ENCODE data around the gene MSRB3.

DNA sequence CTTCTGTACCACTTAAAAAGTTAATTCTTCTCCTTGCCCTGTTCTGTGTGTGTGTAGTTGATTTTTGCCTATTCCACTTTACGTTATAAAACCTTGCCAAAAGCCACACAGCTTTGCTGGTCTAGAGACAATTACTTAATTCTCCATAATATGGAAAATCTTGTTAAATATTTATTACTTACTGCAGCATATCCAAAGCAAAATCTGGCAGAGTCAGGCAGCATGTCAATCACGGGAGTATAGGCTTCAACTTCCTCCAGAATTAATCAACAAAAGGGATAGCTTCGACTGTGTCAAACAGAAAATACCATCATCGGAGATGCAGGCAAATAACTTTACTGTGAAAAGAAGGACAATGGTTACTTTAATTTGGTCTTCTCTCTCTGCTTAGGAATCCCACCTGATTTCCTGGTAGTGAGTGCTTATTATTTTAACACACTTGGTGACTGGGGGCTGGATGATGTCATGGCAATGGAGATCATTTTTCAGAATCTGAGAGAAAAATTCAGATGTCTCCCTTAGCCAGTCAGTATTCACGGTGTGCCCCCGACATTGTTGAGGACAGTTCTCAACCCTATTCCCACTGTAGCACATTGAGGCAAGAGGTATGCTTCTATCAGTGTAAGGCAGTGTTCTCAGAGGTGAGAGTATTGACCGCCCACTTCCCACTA is 3.7 kb upstream of the MSRB3 start:
- TF ChIP-seq CTCF (IDR thresholded peaks at IDR 0.05) (no peak), EZH2 (IDR thresholded peaks at IDR 0.05; ENCODE audit: borderline replicate concordance, insufficient read depth, low read depth, low read length, poor library complexity, severe bottlenecking) (no peak)

Measured in B cell (primary cell).